Astrocyte of the cerebellum (primary cell): ENCODE data around the gene PAX7.

Experiments
- DNase-seq: peaks from one replicate; pipeline ENCODE4 v3.0.0-alpha.2; 2011; ENCODE audit warnings: low read depth
- H3K4me3 ChIP-seq: 2 replicates; pipeline ENCODE4 v1.5.1; 2011; ENCODE audit warnings: mild to moderate bottlenecking, low read depth, low read length, moderate library complexity
- CTCF ChIP-seq: IDR thresholded peaks from 2 replicates; pipeline ENCODE4 v1.5.1; 2012; ENCODE audit warnings: low read length, low read depth, moderate library complexity, mild to moderate bottlenecking; ENCODE audit errors: missing control alignments
- in situ Hi-C: cut with HindIII; loops from 2 replicates; pipeline ENCODE4 v1.10.0; 2017; ENCODE audit warnings: low sequenced_read_pairs

Gene PAX7

GRCh38 chr1:18658831-18659230 lies 28.2 kb downstream of the PAX7 start:
- no peak for DNase-seq
- TF ChIP-seq CTCF: no peak
- no peak overlapping the region for H3K4me3 ChIP-seq
- in situ Hi-C loops: no loop called here

- in situ Hi-C loops: loop anchor here (5.0 kb wide), 1 partner anchor 74 kb away; no protein-coding TSS in a partner anchor
- no peak for DNase-seq
- no peak for TF ChIP-seq CTCF
- no peak overlapping the region for H3K4me3 ChIP-seq
These were observed 31.0 kb downstream of the PAX7 start for GRCh38 chr1:18661404-18662285.

- in situ Hi-C loops: loop anchor here (5.0 kb wide), 1 partner anchor 75 kb away; no protein-coding TSS in a partner anchor
- H3K4me3 ChIP-seq: no peak overlapping the region
- no peak for TF ChIP-seq CTCF
- no peak for DNase-seq
These were observed 31.6 kb downstream of the PAX7 start for GRCh38 chr1:18662286-18662639.

- DNase-seq: no peak
- in situ Hi-C loops: no loop called here
- H3K4me3 ChIP-seq: no peak overlapping the region
- TF ChIP-seq CTCF: no peak
These were observed 35.8 kb downstream of the PAX7 start for GRCh38 chr1:18666317-18666920.

GRCh38 chr1:18667333-18667732 lies 36.7 kb downstream of the PAX7 start:
- no peak for TF ChIP-seq CTCF
- H3K4me3 ChIP-seq: no peak overlapping the region
- in situ Hi-C loops: no loop called here
- DNase-seq: no peak

GRCh38 chr1:18668046-18668445 lies 37.4 kb downstream of the PAX7 start:
- no peak overlapping the region for H3K4me3 ChIP-seq
- no peak for TF ChIP-seq CTCF
- in situ Hi-C loops: no loop called here
- no peak for DNase-seq
